ENCODE measurements around the gene ALK.

ALK gene

DNA sequence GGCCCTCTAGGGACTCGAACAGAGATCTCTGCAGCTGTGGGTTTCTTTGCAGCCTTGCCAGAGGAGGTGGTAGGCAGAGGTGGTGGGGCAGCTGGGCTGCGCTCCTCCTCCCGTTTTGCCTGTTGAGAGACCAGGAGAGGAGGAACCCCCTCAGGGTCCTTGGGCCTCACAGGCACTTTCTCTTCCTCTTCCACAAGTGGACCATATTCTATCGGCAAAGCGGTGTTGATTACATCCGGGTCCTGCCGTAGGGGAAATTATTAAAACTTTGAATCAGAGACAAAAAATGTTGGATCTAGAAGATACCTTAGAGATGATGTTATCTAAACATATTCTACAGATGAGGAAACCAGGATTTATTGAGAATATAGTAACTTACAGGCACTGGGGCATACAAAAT lies 727.7 kb downstream of the ALK start:
- no peak for TF ChIP-seq TAF1 (IDR thresholded peaks at IDR 0.05; ENCODE audit: borderline replicate concordance, insufficient read depth, low read length)
- TF ChIP-seq POLR2AphosphoS5 (IDR thresholded peaks at IDR 0.05; ENCODE audit: low read depth, low read length), result no peak
- no peak for TF ChIP-seq SIN3A (IDR thresholded peaks at IDR 0.05; ENCODE audit: borderline replicate concordance, insufficient read depth, low read length)
- TF ChIP-seq, protein P1, sequence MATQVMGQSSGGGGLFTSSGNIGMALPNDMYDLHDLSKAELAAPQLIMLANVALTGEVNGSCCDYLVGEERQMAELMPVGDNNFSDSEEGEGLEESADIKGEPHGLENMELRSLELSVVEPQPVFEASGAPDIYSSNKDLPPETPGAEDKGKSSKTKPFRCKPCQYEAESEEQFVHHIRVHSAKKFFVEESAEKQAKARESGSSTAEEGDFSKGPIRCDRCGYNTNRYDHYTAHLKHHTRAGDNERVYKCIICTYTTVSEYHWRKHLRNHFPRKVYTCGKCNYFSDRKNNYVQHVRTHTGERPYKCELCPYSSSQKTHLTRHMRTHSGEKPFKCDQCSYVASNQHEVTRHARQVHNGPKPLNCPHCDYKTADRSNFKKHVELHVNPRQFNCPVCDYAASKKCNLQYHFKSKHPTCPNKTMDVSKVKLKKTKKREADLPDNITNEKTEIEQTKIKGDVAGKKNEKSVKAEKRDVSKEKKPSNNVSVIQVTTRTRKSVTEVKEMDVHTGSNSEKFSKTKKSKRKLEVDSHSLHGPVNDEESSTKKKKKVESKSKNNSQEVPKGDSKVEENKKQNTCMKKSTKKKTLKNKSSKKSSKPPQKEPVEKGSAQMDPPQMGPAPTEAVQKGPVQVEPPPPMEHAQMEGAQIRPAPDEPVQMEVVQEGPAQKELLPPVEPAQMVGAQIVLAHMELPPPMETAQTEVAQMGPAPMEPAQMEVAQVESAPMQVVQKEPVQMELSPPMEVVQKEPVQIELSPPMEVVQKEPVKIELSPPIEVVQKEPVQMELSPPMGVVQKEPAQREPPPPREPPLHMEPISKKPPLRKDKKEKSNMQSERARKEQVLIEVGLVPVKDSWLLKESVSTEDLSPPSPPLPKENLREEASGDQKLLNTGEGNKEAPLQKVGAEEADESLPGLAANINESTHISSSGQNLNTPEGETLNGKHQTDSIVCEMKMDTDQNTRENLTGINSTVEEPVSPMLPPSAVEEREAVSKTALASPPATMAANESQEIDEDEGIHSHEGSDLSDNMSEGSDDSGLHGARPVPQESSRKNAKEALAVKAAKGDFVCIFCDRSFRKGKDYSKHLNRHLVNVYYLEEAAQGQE (IDR thresholded peaks at IDR 0.05; ENCODE audit: insufficient read depth in 1 of 2, low read depth in 2 of 2, low read length in 2 of 2), result no peak
- TF ChIP-seq FOXP2 (optimal IDR thresholded peaks at IDR 0.05; ENCODE audit: borderline replicate concordance, extremely low read depth, extremely low read length, insufficient read depth), result no peak

DNA sequence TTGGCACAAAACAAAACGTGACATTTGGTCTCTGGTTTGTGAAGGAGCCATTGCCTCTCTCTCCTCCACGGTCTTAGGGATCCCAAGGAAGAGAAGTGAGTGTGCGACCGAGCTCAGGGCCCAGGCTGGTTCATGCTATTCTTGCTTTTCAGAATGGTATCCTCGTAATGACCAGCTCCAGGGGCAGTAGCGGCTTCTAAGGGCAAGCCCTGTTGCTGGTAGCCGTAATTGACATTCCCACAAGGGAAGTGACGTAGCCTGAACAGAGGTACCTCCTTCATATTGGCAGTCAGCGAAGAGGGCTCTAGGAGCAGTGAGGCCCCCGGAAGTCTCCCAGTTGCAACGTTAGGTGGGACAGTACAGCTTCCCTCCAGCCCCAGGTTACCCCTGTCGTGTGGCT lies 728.3 kb downstream of the ALK start:
- TF ChIP-seq, protein P1 (IDR thresholded peaks at IDR 0.05; ENCODE audit: insufficient read depth in 1 of 2, low read depth in 2 of 2, low read length in 2 of 2), result no peak
- no peak for TF ChIP-seq FOXP2 (optimal IDR thresholded peaks at IDR 0.05; ENCODE audit: borderline replicate concordance, extremely low read depth, extremely low read length, insufficient read depth)
- TF ChIP-seq POLR2AphosphoS5 (IDR thresholded peaks at IDR 0.05; ENCODE audit: low read depth, low read length), result no peak
- no peak for TF ChIP-seq SIN3A (IDR thresholded peaks at IDR 0.05; ENCODE audit: borderline replicate concordance, insufficient read depth, low read length)
- no peak for TF ChIP-seq TAF1 (IDR thresholded peaks at IDR 0.05; ENCODE audit: borderline replicate concordance, insufficient read depth, low read length)

DNA sequence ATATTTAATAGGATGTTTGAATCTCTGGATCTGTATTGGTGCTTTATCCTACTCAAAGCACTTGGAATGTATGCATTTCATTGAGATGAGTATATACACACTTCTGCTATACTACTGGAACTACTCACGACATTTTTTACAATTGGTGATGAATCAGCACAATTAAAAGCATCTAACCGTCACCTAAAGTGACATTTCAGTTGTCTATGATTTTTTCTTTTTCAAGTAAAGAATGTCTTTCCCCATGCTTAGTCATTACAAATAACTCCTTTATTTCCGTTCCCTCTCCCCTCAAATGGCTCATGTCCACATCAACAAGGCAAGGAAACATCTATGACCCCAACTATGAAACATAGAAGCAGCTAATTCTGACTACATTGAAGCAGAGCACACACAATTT lies 728.9 kb downstream of the ALK start:
- TF ChIP-seq TAF1 (IDR thresholded peaks at IDR 0.05; ENCODE audit: borderline replicate concordance, insufficient read depth, low read length) (no peak), FOXP2 (optimal IDR thresholded peaks at IDR 0.05; ENCODE audit: borderline replicate concordance, extremely low read depth, extremely low read length, insufficient read depth) (no peak), POLR2AphosphoS5 (IDR thresholded peaks at IDR 0.05; ENCODE audit: low read depth, low read length) (no peak), SIN3A (IDR thresholded peaks at IDR 0.05; ENCODE audit: borderline replicate concordance, insufficient read depth, low read length) (no peak)
- TF ChIP-seq, protein P1 (IDR thresholded peaks at IDR 0.05; ENCODE audit: insufficient read depth in 1 of 2, low read depth in 2 of 2, low read length in 2 of 2), result no peak

DNA sequence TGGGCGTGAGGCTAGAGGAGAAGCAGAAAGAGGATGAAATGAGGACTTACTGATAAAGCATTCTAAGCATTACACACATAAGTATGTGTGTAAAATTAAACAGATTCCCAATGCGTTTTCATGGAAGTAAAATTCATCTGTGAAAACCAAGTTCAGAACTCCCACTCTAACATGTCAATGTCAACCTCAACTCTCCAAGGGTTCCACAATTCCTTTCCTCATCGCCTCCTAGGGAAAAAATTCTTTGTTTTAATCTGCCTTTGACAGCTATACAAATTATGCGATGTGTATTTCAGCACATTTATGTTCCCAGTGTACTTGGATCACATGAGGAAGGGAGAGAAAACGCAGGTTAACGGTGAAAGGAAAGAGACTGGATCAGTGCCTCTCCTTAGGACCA lies 729.6 kb downstream of the ALK start:
- TF ChIP-seq TAF1 (IDR thresholded peaks at IDR 0.05; ENCODE audit: borderline replicate concordance, insufficient read depth, low read length) (no peak), POLR2AphosphoS5 (IDR thresholded peaks at IDR 0.05; ENCODE audit: low read depth, low read length) (no peak), FOXP2 (optimal IDR thresholded peaks at IDR 0.05; ENCODE audit: borderline replicate concordance, extremely low read depth, extremely low read length, insufficient read depth) (no peak)
- TF ChIP-seq, protein P1 (IDR thresholded peaks at IDR 0.05; ENCODE audit: insufficient read depth in 1 of 2, low read depth in 2 of 2, low read length in 2 of 2), result no peak

DNA sequence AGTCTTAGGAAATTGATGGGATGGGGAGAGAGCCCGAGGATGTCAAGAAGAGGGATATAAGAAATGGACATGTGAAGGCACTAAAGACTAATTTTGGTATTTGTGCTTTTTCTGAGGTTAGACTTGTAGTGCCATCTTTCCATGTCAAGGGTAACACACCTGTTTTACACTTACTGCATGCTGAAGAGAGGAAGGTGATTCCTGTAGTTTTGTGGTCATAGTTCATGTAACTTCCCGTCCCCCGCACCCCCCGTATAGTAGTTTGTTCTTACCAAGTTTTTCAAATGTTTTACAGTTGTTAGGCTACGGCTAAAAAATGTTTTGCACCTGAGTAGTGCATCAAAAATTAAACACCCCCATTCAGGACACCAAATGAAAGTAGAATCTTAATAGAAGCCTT lies 732.3 kb downstream of the ALK start:
- TF ChIP-seq FOXP2 (optimal IDR thresholded peaks at IDR 0.05; ENCODE audit: borderline replicate concordance, extremely low read depth, extremely low read length, insufficient read depth), result no peak
- no peak for TF ChIP-seq TAF1 (IDR thresholded peaks at IDR 0.05; ENCODE audit: borderline replicate concordance, insufficient read depth, low read length)
